Common myeloid progenitor, CD34-positive (primary cell): Measurements from ENCODE around the gene AOC2.

Experiments used
- CTCF ChIA-PET: fragments of 350-600 bp; sonication (Branson Sonifier 250); formaldehyde crosslinking; loops from one replicate; lab custom pipeline; 2021; ENCODE audit warnings: antibody characterized with exemption; lab: Charles Lee
- POLR2A ChIA-PET: fragments of 350-600 bp; sonication (Branson Sonifier 250); formaldehyde crosslinking; loops from one replicate; lab custom pipeline; 2021; ENCODE audit warnings: antibody characterized with exemption; lab: Charles Lee
- DNase-seq, 3 donors: peaks; one replicate each; pipeline versions ENCODE4 v3.0.0 to v3.0.0-alpha.2; 2013
- H3K27ac ChIP-seq, 2 experiments: 1 replicate in 1 of 2; 2 replicates in 1 of 2; pipeline ENCODE4 v1.7.0; 2013; ENCODE audit warnings: inconsistent platforms in 2 of 2, low read length in 2 of 2, mild to moderate bottlenecking in 2 of 2, low read depth in 1 of 2, moderate library complexity in 1 of 2; ENCODE audit not compliant: severe bottlenecking in 2 of 2, insufficient read depth in 1 of 2, poor library complexity in 1 of 2
- H3K27me3 ChIP-seq, 5 experiments: replicated peaks in 2 of 5; 1 replicate in 3 of 5; 2 replicates in 2 of 5; pipeline versions ENCODE4 v1.6.1 to v1.7.0; 2013; ENCODE audit warnings: low read length in 4 of 5, mild to moderate bottlenecking in 2 of 5, moderate library complexity in 2 of 5, inconsistent platforms in 1 of 5; ENCODE audit not compliant: insufficient read depth in 5 of 5, control insufficient read depth in 4 of 5
- H3K36me3 ChIP-seq, 4 experiments: 1 replicate in 2 of 4; 2 replicates in 2 of 4; pipeline versions ENCODE4 v1.6.1 to v1.7.0; 2013; ENCODE audit warnings: low read length in 3 of 4, control low read depth in 1 of 4, mild to moderate bottlenecking in 1 of 4; ENCODE audit not compliant: control insufficient read depth in 4 of 4, insufficient read depth in 4 of 4
- H3K4me1 ChIP-seq, 4 experiments: 1 replicate in 3 of 4; 2 replicates in 1 of 4; pipeline versions ENCODE4 v1.6.1 to v1.7.1; 2013; ENCODE audit warnings: low read length in 3 of 4, mild to moderate bottlenecking in 3 of 4, control low read depth in 1 of 4, inconsistent platforms in 1 of 4, moderate library complexity in 1 of 4; ENCODE audit not compliant: control insufficient read depth in 4 of 4, insufficient read depth in 4 of 4; ENCODE audit errors: control extremely low read depth in 1 of 4
- H3K4me3 ChIP-seq, 7 experiments: 1 replicate in 4 of 7; 2 replicates in 3 of 7; pipeline versions ENCODE4 v1.5.1 to v1.7.0; 2013; ENCODE audit warnings: mild to moderate bottlenecking in 7 of 7, low read length in 6 of 7, moderate library complexity in 6 of 7, inconsistent platforms in 2 of 7, low read depth in 2 of 7, control low read depth in 1 of 7; ENCODE audit not compliant: insufficient read depth in 4 of 7, control insufficient read depth in 1 of 7; ENCODE audit errors: extremely low read depth in 1 of 7
- H3K9me3 ChIP-seq, 5 experiments: 1 replicate in 4 of 5; 2 replicates in 1 of 5; pipeline versions ENCODE4 v1.6.1 to v1.7.1; 2013; ENCODE audit warnings: low read length in 4 of 5, mild to moderate bottlenecking in 2 of 5, inconsistent platforms in 1 of 5, low read depth in 1 of 5, moderate library complexity in 1 of 5; ENCODE audit not compliant: control insufficient read depth in 4 of 5, insufficient read depth in 2 of 5; ENCODE audit errors: control extremely low read depth in 1 of 5
- WGBS: methylation state at CpG from one replicate; pipeline ENCODE4 v1.1.5; 2013; ENCODE audit not compliant: insufficient coverage; 5-methylcytosine and 5-hydroxymethylcytosine counted together

The AOC2 gene

GRCh38 chr17:42886283-42887176 is 42.1 kb downstream of the AOC2 start:
- Histone ChIP-seq H3K27ac (no peak overlapping the region), H3K4me3 (no peak overlapping the region), H3K36me3 (no peaks in the 10 kb centered on the region), H3K27me3 (no peaks in the 10 kb centered on the region), H3K4me1 (peaks cover 0 to 15% (median 3%) of the 10 kb centered on the region in 4 experiments), H3K9me3 (no peaks in the 10 kb centered on the region)
- DNase-seq: peak in 2 of 3 donors; percentile 21
- CTCF ChIA-PET: interaction anchor here (0.6 kb wide), 1 partner anchor 44 kb away, joined by 3 read pairs; no protein-coding TSS in a partner anchor
- POLR2A ChIA-PET: no interaction called here
- 56% methylated on average over 13 of the region's 15 CpGs for WGBS

GRCh38 chr17:42889809-42890208 is 45.4 kb downstream of the AOC2 start:
- no peaks in the 10 kb centered on the region for H3K27me3 ChIP-seq
- H3K27ac ChIP-seq: no peak overlapping the region
- peaks cover 2 to 39% (median 19%) of the 10 kb centered on the region in 4 experiments for H3K4me1 ChIP-seq
- ChIA-PET POLR2A (no interaction called here), CTCF (interaction anchor here (0.7 to 0.8 kb wide), 2 partner anchors 8 to 9 kb away, joined by 3 read pairs; no protein-coding TSS in a partner anchor)
- H3K9me3 ChIP-seq: no peaks in the 10 kb centered on the region
- no peaks in the 10 kb centered on the region for H3K36me3 ChIP-seq
- no peak for DNase-seq
- no peak overlapping the region for H3K4me3 ChIP-seq
- 94% methylated on average over 5 of the region's 7 CpGs for WGBS

- Histone ChIP-seq H3K27ac (no peak overlapping the region), H3K4me3 (no peak overlapping the region), H3K27me3 (no peaks in the 10 kb centered on the region), H3K36me3 (no peaks in the 10 kb centered on the region), H3K9me3 (no peaks in the 10 kb centered on the region), H3K4me1 (peaks cover 2 to 31% (median 17%) of the 10 kb centered on the region in 4 experiments)
- DNase-seq: no peak
- POLR2A ChIA-PET: no interaction called here
- 92% methylated on average over 5 of the region's 10 CpGs for WGBS
- CTCF ChIA-PET: interaction anchor here (1.1 to 1.2 kb wide), 2 partner anchors 9 to 13 kb away, joined by 3 read pairs; no protein-coding TSS in a partner anchor
These were observed 47.3 kb downstream of the AOC2 start for GRCh38 chr17:42891539-42892152.

- ChIA-PET POLR2A (no interaction called here), CTCF (interaction anchor here (2.4 kb wide), 1 partner anchor 36 kb away, joined by 10 read pairs; no protein-coding TSS in a partner anchor)
- WGBS: 0% methylated on average over 2 of the region's 4 CpGs
- Histone ChIP-seq H3K27ac (peak overlapping the region in 1 of 2 experiments; percentile 44), H3K27me3 (no peaks in the 10 kb centered on the region), H3K4me3 (peak overlapping the region in 6 of 7 experiments; percentile 3 to 66 (median 46)), H3K9me3 (no peaks in the 10 kb centered on the region), H3K4me1 (peaks cover 2 to 27% (median 17%) of the 10 kb centered on the region in 4 experiments), H3K36me3 (no peaks in the 10 kb centered on the region)
- DNase-seq: peak in 1 of 3 donors; percentile 14
These were observed 49.0 kb downstream of the AOC2 start for GRCh38 chr17:42893359-42893758.

GRCh38 chr17:42894283-42895184 is 50.2 kb downstream of the AOC2 start:
- Histone ChIP-seq H3K36me3 (no peaks in the 10 kb centered on the region), H3K9me3 (no peaks in the 10 kb centered on the region), H3K4me3 (no peak overlapping the region), H3K27me3 (no peaks in the 10 kb centered on the region), H3K27ac (no peak overlapping the region), H3K4me1 (peaks cover 2 to 27% (median 17%) of the 10 kb centered on the region in 4 experiments)
- CTCF ChIA-PET: interaction anchor here (2.4 kb wide), 1 partner anchor 34 kb away, joined by 10 read pairs; no protein-coding TSS in a partner anchor
- no peak for DNase-seq
- POLR2A ChIA-PET: interaction anchor here (0.6 to 0.7 kb wide), 2 partner anchors 11 to 1601 kb away, joined by 3 read pairs; no protein-coding TSS in a partner anchor
- WGBS: 95% methylated on average over 6 of the region's 12 CpGs

GRCh38 chr17:42895185-42895555 is 50.8 kb downstream of the AOC2 start:
- DNase-seq: no peak
- ChIA-PET CTCF (interaction anchor here (2.4 kb wide), 1 partner anchor 34 kb away, joined by 10 read pairs; no protein-coding TSS in a partner anchor), POLR2A (interaction anchor here (0.6 to 0.7 kb wide), 2 partner anchors 11 to 1601 kb away, joined by 3 read pairs; no protein-coding TSS in a partner anchor)
- H3K27me3 ChIP-seq: no peaks in the 10 kb centered on the region
- H3K4me3 ChIP-seq: no peak overlapping the region
- no peaks in the 10 kb centered on the region for H3K36me3 ChIP-seq
- WGBS: no CpG with 5 or more reads among the region's 2 CpGs
- peaks cover 2 to 27% (median 17%) of the 10 kb centered on the region in 4 experiments for H3K4me1 ChIP-seq
- no peaks in the 10 kb centered on the region for H3K9me3 ChIP-seq
- no peak overlapping the region for H3K27ac ChIP-seq
